Endothelial cell of umbilical vein (primary cell): Measurements from ENCODE around the gene LMTK3.

Source experiments
- EZH2 ChIP-seq: IDR thresholded peaks from 2 replicates; pipeline ENCODE4 v1.6.1; 2012; ENCODE audit warnings: borderline replicate concordance, low read depth, mild to moderate bottlenecking, moderate library complexity, low read length, inconsistent platforms; ENCODE audit not compliant: severe bottlenecking
- POLR2A ChIP-seq: IDR thresholded peaks from 2 replicates; pipeline ENCODE4 v1.6.1; 2012; ENCODE audit warnings: low read depth, mild to moderate bottlenecking, control low read depth, low read length
- TF ChIP-seq, protein P1 (sequence below), 2 donors: IDR thresholded peaks; 1 replicate in 1 of 2; 2 replicates in 1 of 2; pipeline ENCODE4 v1.5.1; 2011; ENCODE audit warnings: low read length in 2 of 2, mild to moderate bottlenecking in 2 of 2, moderate library complexity in 2 of 2, control low read depth in 1 of 2, inconsistent platforms in 1 of 2, low read depth in 1 of 2; ENCODE audit not compliant: insufficient read depth in 1 of 2; ENCODE audit errors: extremely low read depth in 1 of 2

DNA sequence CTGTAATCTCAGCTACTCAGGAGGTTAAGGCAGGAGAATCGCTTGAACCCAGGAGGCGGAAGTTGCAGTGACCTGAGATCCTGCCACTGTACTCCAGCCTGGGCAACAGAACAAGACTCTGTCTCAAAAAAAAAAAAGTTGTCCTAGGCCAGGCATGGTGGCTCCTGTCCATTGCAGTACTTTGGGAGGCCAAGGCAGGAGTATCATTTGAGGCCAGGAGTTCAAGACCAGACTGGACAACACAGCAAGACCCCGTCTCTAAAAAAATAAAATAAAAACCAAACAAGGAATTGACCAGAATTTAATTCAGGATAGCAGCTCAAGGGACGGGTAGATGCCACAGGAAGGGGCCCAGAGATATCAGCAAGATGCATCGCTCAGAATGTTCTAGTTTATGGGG, 45.2 kb upstream of the LMTK3 start:
- TF ChIP-seq, protein P1, sequence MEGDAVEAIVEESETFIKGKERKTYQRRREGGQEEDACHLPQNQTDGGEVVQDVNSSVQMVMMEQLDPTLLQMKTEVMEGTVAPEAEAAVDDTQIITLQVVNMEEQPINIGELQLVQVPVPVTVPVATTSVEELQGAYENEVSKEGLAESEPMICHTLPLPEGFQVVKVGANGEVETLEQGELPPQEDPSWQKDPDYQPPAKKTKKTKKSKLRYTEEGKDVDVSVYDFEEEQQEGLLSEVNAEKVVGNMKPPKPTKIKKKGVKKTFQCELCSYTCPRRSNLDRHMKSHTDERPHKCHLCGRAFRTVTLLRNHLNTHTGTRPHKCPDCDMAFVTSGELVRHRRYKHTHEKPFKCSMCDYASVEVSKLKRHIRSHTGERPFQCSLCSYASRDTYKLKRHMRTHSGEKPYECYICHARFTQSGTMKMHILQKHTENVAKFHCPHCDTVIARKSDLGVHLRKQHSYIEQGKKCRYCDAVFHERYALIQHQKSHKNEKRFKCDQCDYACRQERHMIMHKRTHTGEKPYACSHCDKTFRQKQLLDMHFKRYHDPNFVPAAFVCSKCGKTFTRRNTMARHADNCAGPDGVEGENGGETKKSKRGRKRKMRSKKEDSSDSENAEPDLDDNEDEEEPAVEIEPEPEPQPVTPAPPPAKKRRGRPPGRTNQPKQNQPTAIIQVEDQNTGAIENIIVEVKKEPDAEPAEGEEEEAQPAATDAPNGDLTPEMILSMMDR (IDR thresholded peaks at IDR 0.05; ENCODE audit: extremely low read depth in 1 of 2, insufficient read depth in 1 of 2, low read depth in 1 of 2, low read length in 2 of 2) = no peak
- TF ChIP-seq POLR2A (no peak), EZH2 (no peak)
